HG03457 (cell line): ENCODE data around the gene CRCP.
A peak's percentile ranks its signal among the peaks of the same experiment; 100 is the strongest.
"Not testable (repeated sequence)": the region's sequence is repeated elsewhere in the genome, so short reads cannot be mapped to it uniquely, and the experiment has no call there.

Experiments
- ATAC-seq: cut with Tn5 transposase; IDR thresholded peaks from one replicate; pipeline ENCODE4 v1.9.1; 2021; ENCODE audit warnings: moderate number of reproducible peaks; ENCODE audit not compliant: unreplicated experiment

CRCP gene

GRCh38 chr7:66105263-66105748 lies 9.3 kb upstream of the CRCP start:
- peak; percentile 62 for ATAC-seq

- not testable (repeated sequence) for ATAC-seq
Observed at GRCh38 chr7:66108410-66108809, 6.2 kb upstream of the CRCP start.

- ATAC-seq = no peak
Observed at GRCh38 chr7:66110856-66111255, 3.8 kb upstream of the CRCP start.

- not testable (repeated sequence) for ATAC-seq
Observed at GRCh38 chr7:66116680-66117420, 2.2 kb downstream of the CRCP start.

GRCh38 chr7:66118603-66119002 lies 4.0 kb downstream of the CRCP start:
- ATAC-seq = no peak

GRCh38 chr7:66119245-66119850 lies 4.7 kb downstream of the CRCP start:
- ATAC-seq = no peak

GRCh38 chr7:66123175-66123528 lies 8.5 kb downstream of the CRCP start:
- ATAC-seq = no peak

- ATAC-seq = not testable (repeated sequence)
Observed at GRCh38 chr7:66124569-66124861, 9.9 kb downstream of the CRCP start.

GRCh38 chr7:66125052-66125694 lies 10.5 kb downstream of the CRCP start:
- no peak for ATAC-seq

GRCh38 chr7:66125781-66126352 lies 11.2 kb downstream of the CRCP start:
- not testable (repeated sequence) for ATAC-seq

- not testable (repeated sequence) for ATAC-seq
Observed at GRCh38 chr7:66127172-66127571, 12.5 kb downstream of the CRCP start.

- no peak for ATAC-seq
Observed at GRCh38 chr7:66138994-66139752, 24.5 kb downstream of the CRCP start.

- no peak for ATAC-seq
Observed at GRCh38 chr7:66140924-66141323, 26.3 kb downstream of the CRCP start.

GRCh38 chr7:66142334-66142733 lies 27.7 kb downstream of the CRCP start:
- no peak for ATAC-seq

- ATAC-seq = no peak
Observed at GRCh38 chr7:66142996-66143395, 28.3 kb downstream of the CRCP start.

GRCh38 chr7:66143876-66144332 lies 29.3 kb downstream of the CRCP start:
- no peak for ATAC-seq

GRCh38 chr7:66145400-66146104 lies 30.9 kb downstream of the CRCP start:
- ATAC-seq = no peak

GRCh38 chr7:66146701-66147100 lies 32.1 kb downstream of the CRCP start:
- ATAC-seq = no peak

GRCh38 chr7:66147657-66148056 lies 33.0 kb downstream of the CRCP start:
- ATAC-seq = not testable (repeated sequence)

GRCh38 chr7:66150471-66150870 lies 35.8 kb downstream of the CRCP start:
- no peak for ATAC-seq
